Measurements from ENCODE around the gene PAK5.
"Not testable (repeated sequence)": the region's sequence is repeated elsewhere in the genome, so short reads cannot be mapped to it uniquely, and the experiment has no call there.

PAK5 gene

DNA sequence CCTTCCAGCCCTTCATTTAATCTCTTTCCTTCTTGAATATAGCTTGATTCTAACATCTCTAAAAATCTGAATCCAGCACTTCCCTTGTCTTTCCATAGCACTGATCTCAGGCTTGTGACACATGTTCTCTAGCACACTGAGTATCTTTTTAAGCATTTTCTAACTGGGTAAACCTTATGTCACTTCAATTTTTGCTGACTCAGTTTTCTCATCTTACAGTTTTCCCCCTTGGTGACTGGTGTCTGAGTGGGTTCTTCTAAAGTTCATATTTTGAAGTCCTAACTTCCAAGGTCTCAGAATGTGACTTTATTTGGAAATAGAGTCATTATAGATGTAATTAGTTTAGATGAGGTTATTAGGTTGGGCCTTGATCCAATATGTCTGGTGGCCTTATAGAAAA, 153.9 kb downstream of the PAK5 start:
- DNase-seq (ENCODE audit: low spot score), result no peak

DNA sequence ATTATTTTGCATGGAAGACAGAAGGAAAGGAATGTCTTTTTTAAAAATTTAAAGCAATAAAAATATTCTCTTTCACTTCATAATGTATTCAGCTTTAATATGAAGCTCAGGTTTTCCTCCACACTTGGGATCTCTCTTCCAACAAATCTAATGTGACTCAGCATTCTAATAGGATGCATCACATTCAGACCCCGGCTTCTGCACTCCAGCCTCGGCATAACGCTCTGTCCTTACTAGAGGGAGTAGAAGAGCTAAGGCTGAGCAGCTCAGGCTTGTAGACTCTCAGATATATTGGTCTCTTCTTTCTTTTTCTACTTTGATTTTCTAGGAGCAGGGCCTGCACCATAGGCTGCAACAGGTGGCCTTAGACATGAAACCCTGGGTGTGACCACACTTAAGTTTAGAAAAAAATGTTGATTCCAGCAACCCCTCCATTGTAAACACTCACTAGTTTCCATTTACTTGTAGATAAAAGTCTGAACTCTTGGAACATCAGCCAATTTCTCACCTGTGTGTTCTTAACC, 161.7 kb downstream of the PAK5 start:
- no peak for DNase-seq (ENCODE audit: low spot score)

DNA sequence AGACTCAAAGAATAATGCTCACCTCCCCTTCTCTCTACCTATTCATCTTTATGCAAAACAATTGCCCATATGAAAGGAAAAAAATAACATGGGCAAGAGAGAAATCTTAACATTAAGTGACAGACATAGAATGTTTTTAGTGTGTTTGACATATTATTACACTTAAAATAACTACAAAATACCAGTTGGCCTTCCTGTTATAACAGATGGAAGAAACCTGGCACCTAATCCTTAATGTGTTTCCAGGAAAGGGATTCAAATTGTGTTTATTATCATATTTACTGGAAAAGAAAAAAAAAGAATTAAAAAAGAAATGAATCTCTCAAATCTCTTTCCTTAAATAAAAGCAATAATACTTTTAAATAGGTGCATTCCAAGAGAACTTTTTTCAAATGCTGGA, 165.9 kb downstream of the PAK5 start:
- no peak for DNase-seq (ENCODE audit: low spot score)

DNA sequence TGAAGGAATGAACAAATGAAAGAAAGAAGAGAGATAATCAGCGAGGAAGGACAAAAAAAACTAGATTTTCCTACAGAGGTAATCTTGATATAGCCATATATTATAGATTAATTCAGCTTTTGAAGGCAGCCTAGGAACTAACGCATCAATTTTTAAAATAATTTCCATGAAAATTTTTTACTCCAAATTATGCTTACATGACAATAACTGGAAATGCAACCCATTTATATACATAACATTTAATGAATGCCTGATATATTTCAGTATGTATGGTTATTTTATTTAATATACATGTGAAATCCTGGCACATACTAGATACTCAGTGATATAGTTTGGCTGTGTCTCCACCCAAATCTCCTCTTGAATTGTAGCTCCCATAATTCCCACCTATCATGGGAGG, 166.8 kb downstream of the PAK5 start:
- DNase-seq (ENCODE audit: low spot score), result no peak

DNA sequence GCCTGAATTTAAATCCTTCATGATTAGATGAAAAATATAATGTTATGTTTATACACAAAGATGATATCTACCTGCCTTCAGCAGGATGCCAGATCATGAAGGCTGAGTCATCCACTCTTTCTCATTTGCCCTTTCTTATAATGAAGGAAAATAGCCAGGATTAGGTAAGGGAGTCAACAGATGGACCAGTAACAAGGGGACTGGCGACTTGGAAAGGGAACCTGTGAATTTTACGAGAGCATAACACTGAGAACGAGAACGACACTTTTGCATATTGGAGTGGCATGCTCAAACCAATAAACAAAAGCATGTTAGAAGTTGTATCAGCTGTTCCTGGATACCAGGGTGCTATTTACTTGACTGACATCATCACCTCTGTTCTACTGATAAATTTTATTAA, 170.5 kb downstream of the PAK5 start:
- no peak for DNase-seq (ENCODE audit: low spot score)

DNA sequence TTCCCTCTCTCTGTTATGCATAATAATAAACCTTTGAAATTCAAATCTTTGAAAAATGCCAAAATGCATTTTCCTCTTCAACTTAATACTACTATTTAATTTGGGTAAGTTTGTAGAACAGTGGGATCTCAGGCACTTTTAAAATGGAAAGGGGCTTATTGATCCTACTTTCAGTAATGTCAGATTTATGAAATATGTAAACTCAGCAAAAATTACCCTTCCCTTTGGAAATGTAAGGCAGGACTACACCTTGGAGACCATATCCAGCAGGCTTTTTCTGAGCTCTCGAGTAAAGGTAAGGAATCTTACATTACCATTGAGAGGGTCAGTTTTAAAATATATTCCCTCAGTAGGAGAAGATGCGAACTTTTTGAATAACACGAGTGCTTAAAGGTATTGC, 175.5 kb downstream of the PAK5 start:
- no peak for DNase-seq (ENCODE audit: low spot score)

DNA sequence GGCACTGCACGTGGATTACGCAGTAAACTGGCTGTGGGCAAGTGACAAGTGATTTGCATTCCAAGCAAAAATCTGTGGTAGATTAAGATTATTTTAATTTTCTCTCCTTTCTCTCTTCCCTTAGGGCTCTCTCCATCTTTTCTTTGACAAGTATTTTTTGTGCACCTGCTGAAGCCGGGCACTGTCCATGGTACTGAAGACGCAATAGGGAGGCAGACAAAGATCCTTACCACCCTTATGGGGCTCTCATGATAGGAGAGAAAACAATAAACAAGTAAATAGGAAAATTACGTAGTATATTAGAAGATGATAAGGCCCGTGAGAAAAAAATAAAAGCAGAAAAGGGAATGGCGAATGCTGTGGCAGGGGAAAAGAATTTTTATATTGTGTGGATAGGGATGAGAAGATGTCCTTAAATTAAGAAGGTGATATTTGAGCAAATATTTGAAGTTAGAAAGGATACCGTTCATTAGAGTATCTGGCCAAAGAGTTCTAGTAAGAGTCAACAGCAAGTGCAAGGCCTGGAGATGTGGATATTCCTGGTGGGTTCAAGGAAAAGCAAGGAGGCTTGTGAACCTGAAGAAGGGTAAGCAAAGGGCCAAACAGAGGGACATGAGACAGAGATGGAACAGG, 178.5 kb downstream of the PAK5 start:
- DNase-seq (ENCODE audit: low spot score), result peak; percentile 34

DNA sequence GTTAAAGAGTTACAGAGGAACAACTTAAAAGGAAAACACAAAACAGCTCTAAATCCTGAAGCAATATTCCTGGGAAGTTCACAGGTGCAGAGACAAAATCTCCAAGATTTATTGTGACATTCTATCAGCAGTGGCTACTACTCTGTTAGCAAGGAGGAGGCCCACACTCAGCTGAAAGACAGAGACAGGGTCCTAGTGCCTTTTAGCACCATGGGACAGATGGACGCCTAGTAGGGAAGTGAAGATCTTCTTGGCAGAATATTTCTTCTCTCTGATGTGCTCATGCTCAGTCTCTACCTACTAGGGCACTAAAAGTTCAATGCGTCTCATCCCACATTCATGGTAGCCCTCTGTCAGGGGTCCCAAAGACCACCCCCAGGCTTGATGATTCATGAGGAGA, 191.1 kb downstream of the PAK5 start:
- DNase-seq (ENCODE audit: low spot score), result no peak

DNA sequence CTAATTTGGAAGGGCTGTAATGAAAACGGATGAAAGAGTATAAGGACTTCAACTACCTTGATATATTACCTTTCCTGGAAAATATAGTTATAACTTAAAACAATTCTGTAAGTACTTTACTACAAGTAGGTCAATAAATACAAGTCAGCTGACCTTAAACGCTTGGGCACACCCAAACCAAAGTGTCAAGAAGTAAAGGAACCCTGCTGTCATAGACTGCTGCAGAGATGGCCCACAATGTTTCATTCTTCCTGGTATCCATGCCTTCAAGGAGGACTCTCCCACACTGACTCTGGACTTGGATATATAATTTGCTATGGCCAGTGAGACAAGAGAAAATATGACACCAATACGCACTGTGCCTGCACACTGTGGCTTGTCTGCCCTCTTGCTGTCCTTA, 192.5 kb downstream of the PAK5 start:
- DNase-seq (ENCODE audit: low spot score), result no peak

DNA sequence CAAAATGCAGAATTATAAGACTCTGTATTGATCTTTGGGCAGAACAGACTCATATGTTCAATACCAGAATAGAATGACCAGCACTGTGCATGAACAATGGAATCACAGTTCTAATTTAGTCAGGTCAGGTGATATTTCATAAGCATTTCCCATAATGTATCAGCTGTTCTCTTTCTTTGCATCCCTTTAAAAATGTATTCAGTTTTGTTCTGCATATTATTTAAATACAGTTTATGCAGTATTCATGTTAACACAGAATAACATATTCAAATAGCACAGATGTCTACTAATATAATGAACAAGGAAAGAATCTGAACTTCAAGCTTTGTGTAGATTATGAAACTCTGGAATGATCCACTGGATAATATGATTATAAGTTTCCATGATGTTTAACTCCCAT, 196.0 kb downstream of the PAK5 start:
- DNase-seq (ENCODE audit: low spot score), result no peak

DNA sequence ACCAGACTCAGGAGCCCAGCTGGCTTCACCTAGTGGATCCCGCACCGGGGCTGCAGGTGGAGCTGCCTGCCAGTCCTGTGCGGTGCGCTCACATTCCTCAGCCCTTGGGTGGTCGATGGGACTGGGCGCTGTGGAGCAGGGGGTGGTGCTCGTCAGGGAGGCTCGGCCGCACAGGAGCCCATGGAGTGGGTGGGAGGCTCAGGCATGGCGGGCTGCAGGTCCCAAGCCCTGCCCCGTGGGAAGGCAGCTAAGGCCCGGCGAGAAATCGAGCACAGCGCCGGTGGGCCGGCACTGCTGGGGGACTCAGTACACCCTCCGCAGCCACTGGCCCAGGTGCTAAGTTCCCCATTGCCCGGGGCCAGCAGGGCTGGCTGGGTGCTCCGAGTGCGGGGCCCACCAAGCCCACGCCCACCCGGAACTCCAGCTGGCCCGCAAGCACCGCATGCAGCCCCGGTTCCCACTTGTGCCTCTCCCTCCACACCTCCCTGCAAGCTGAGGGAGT, 197.3 kb downstream of the PAK5 start:
- not testable (repeated sequence) for DNase-seq (ENCODE audit: low spot score)

DNA sequence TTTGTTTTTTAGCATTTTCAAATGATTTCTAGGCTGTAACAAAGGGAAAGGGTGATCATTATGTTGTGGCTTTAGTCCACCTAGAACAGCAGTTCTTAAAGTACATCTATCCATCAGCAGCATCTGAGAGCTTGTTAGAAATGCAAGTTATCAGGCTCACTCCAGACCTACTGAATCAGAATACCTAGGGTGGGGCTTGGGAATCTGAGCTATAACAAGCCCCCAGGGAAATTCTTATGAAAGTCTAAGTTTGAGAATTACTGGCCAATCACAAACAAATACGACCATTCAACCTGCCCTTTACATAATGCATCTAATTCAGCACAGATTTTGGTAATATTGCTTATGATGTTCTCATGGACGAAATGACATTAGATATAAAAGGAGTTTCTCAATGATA, 201.0 kb downstream of the PAK5 start:
- no peak for DNase-seq (ENCODE audit: low spot score)

DNA sequence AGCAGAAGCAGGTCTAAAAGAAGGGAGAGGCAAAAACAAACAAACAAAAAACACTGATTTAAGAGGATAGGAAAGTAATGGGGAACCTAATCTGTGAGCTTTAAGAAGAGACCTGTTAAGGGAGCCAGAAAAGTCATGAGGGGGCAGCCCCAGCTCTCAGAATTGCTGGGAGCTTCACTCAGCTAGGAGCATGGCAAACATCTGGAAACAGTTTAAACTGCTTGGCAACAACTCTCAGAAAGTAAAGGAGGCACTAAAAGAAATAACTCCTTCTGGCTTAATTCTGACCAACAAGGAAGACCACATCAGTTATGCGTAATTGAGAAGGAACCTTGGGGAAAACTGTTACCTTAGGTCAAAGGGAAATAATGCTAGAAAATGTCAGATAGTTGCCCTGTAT, 203.1 kb downstream of the PAK5 start:
- no peak for DNase-seq (ENCODE audit: low spot score)

DNA sequence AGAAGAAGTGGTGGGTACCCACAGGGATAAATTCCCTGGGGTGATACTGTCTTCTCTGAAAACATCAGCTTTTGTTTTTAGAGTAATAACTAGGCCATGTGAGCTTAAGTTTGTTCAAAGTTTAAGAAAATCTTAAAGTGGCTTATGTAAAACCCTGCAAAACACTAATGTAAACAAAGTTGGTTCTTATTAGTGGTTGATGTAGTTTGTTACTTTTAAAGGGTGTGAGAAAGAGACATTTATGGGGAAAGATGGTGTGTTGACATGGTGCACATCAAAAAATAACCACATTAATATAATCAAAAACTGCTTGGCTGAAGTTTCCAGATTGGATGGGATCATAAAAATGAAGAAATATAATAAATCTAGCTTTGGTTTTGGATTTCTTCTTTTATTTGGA, 204.5 kb downstream of the PAK5 start:
- DNase-seq (ENCODE audit: low spot score), result no peak

DNA sequence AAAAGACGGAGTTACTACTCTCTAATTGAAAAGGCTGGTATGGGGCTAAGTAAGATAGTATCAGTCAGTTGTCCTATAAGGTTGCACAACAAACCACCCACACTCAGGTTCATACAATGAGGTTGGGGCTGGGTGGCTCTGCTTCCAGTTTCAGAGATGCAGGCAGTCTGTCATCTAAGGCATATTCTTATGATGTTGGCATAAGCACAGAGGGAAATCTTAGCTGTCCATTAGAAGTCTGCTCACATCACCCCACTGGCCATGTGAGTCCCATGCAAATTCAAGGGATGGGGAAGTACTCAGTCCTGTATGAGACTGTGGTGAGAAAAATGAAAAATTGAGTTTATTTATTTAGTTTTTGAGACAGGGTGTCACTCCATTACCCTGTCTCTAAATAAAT, 205.9 kb downstream of the PAK5 start:
- DNase-seq (ENCODE audit: low spot score), result no peak

DNA sequence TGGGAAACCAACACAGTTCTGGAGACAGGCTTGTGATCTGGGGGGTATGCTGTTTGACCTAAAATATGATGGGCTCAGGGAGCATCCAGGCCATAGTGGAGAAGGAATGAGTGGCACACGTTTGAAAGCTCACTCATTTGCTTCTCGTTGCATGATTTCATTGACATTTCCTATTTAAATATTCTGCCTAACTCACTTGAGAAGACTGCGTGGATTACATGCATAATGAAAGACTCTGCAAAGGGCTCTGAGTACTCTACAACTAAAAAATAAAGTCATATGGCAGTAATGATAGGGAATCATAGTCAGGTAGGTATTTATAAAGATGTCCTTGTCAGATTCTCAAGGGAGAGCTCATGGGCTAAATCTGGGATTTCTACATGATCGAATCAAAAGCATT, 206.6 kb downstream of the PAK5 start:
- DNase-seq (ENCODE audit: low spot score), result no peak

DNA sequence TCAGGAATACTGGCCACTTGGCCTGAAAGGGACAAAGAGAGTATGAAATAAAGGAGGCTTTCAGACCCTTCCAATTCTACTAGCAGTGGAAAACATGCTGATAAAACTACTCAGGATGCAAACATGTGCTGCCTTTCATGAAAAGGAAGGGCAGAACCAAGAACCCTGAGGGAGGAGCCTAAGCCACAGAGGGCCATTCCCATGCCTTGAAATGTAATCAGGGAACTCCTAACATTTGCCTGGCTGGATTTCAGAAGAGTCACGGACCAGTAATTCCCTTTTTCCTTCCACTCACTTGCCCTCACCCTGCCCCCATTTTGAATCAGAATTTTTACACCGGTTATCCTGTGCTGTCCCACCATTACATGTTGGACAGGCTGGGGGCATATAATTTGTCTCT, 208.3 kb downstream of the PAK5 start:
- no peak for DNase-seq (ENCODE audit: low spot score)

DNA sequence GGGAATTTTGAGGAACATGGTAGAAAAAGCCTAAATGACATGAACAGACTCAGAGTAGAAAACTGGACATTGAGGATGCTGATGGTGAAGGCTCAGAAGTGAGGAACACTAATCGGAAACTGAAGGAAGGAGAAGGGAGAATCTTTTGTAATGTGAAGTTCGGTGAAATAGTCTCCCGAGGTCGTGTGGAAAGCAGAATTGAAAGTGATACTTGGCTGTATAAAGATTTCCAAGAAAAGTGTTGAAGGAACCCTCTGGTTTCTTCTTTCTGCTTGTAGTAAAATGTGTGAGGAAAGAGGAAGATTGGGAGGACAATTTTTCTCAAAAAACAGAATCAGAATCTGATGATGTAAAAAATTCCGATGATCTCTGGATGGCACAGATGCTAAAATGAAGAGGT, 209.0 kb downstream of the PAK5 start:
- DNase-seq (ENCODE audit: low spot score), result no peak

DNA sequence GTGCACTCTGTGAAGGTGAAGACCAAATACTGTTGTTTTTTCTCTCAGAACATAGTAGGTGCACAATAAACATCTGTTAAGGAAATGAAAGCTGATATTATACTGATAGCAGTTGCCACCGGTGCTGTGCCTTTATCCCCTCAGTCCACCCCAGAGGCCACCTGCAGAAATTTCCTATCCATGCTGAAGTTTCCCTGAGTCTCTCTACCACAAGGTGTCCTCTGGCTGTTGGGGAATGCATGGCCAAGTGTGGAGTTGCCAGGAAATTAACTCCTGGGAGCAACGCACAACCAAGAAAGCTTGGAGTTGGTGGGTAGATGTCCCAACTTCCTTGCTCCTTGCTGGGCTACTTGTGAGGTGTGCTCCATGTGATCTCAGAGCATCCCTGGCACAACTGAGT, 210.3 kb downstream of the PAK5 start:
- DNase-seq (ENCODE audit: low spot score), result peak; percentile 38

DNA sequence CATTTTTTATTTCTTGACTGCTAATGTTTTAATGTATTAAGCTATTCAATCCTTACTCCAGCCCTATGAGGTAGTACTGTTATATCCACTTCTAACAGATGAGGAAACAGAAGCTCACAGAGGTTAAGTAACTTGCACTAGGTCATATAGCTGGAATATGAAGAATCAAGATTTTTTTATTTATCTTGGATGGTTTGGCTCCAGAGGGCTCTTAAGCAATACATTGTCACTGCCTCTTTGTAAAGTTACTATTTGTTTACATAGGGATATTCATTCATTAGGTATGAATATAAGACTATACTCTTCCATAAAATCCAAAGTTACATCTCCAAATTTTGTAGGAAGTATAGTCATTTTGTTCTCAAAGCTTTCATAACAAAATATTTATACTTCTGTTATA, 210.7 kb downstream of the PAK5 start:
- DNase-seq (ENCODE audit: low spot score), result no peak

DNA sequence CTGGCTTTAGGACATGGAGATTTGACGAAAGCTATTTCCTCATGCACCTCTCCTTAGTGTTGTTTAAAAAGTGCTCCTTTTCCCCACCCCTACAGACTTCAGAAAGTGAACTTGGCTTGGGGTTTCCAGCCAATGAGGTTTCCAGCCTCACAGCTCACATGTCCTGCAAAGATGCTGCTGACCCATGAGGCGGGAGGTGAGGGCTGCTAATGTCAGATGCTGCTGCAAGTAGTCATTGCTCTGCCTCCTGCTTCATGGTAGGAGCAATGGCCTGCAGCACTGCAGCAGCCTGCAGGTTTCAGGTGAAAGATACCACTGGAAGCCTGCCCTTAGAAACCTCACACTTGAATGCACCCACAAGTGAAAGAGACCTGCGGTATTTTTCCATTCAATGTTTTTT, 211.7 kb downstream of the PAK5 start:
- DNase-seq (ENCODE audit: low spot score), result no peak

DNA sequence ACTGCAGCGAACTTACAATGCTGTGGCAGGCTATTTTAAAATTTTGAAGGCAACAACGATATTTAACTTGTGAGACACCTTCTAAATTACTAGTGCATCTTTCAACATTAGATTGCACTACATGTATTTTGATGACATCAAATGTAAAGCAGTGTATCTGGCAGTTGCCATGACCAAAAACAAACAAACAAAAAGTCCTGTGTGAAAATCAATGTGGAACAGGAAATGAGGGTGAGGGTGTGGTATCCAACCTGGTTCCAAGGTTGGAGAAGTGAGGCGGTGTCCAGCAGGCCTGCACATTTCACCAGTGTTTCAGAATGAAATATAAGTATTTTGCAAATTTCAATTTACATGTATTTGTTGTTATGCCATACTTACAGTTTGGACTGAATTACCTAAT, 212.5 kb downstream of the PAK5 start:
- DNase-seq (ENCODE audit: low spot score), result no peak

DNA sequence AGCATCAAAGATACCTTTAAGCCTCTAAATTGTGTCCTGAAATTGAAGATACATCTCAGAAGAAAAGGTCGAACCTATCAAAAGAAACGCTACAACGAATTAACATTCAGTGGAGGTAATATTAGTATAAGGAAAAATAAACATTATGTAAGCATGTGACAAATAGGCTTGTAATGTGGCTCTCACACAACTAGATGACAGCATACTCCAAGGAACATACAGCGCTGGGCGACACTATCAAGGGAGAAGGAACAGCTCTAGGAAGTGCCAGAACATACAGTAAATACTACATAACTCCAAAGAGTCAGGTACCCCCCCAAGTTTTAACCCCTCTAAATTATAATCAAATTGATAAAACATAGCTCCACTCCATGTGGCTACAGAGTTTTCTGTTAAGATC, 220.9 kb downstream of the PAK5 start:
- peak; percentile 65 for DNase-seq (ENCODE audit: low spot score)

DNA sequence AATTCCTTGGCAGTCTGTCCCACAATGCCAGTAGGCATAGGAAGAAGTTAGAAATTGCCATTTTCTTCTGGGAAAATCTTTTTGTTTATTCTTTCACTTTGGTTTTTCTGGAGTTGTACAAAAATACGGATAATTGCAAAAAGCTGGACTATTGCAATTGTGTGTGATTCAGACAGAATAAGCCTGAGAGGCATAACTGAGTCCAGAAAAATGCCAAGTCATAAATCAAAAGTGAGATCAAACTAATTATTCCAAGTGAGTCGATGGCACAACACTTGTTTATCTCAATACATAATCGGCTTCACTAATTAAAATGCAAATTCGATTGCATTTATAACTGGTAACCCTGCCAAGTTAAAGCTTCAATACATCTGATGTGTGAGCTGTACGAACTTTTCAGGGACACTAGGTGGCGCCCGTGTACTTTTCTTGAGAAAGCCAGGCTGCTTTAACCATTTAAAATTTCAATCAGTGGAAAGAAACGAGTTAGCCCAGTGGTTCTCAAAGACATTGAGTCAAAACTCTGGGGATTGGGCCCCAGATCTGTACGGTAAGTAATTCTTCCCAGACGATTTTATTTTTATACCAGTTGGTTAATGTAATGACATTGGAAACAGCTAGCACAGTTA, 221.9 kb downstream of the PAK5 start:
- DNase-seq (ENCODE audit: low spot score), result peak; percentile 55
